DND-41 (cell line): Measurements from ENCODE around the gene TPP2.

ENCODE experiments used
- ATAC-seq: fragments of 200-7000 bp; cut with Tn5 transposase; 3 replicates; pipeline ENCODE4 v1.9.1; 2021; ENCODE audit warnings: low read depth; ENCODE audit not compliant: insufficient read depth
- DNase-seq: peaks from one replicate; pipeline ENCODE4 v3.0.0-alpha.2; 2020
- H2AFZ ChIP-seq: 2 replicates; pipeline ENCODE4 v1.6.0; 2012; ENCODE audit warnings: low read depth, low read length
- H3K27ac ChIP-seq: 2 replicates; pipeline ENCODE4 v1.5.1; 2012; ENCODE audit warnings: low read length, inconsistent platforms
- H3K27me3 ChIP-seq: fragments of 200-600 bp; sonication (generic); 2 replicates; pipeline ENCODE4 v1.6.0; 2012; ENCODE audit warnings: low read length, mild to moderate bottlenecking, inconsistent platforms; ENCODE audit not compliant: insufficient read depth, poor library complexity
- H3K36me3 ChIP-seq: 2 replicates; pipeline ENCODE4 v1.5.1; 2012; ENCODE audit warnings: low read length, inconsistent platforms; ENCODE audit not compliant: insufficient read depth
- H3K4me1 ChIP-seq: 2 replicates; pipeline ENCODE4 v1.5.1; 2012; ENCODE audit warnings: mild to moderate bottlenecking, low read length; ENCODE audit not compliant: insufficient read depth
- H3K4me2 ChIP-seq: 2 replicates; pipeline ENCODE4 v1.6.0; 2012; ENCODE audit warnings: mild to moderate bottlenecking, moderate library complexity, low read length, inconsistent platforms; ENCODE audit not compliant: insufficient read depth
- H3K4me3 ChIP-seq, 2 experiments: fragments of 200-600 bp in 1 of 2; shearing (Covaris generic) in 1 of 2; 2 replicates each; pipeline ENCODE4 v1.5.1; 2012 to 2016; ENCODE audit warnings: inconsistent platforms in 2 of 2, low read length in 2 of 2, mild to moderate bottlenecking in 2 of 2, low read depth in 1 of 2, moderate library complexity in 1 of 2
- H3K79me2 ChIP-seq: 2 replicates; pipeline ENCODE4 v1.6.0; 2012; ENCODE audit warnings: low read length, inconsistent platforms; ENCODE audit not compliant: insufficient read depth
- H3K9ac ChIP-seq: 2 replicates; pipeline ENCODE4 v1.6.0; 2012; ENCODE audit warnings: low read depth, mild to moderate bottlenecking, inconsistent platforms, low read length, moderate library complexity
- H3K9me3 ChIP-seq: 2 replicates; pipeline ENCODE4 v1.5.1; 2012; ENCODE audit warnings: low read length, moderate library complexity, mild to moderate bottlenecking, inconsistent platforms; ENCODE audit not compliant: insufficient read depth, severe bottlenecking
- H4K20me1 ChIP-seq: 2 replicates; pipeline ENCODE4 v1.6.0; 2012; ENCODE audit warnings: low read length; ENCODE audit not compliant: insufficient read depth
- EZH2 ChIP-seq: IDR thresholded peaks from 3 replicates; pipeline ENCODE4 v1.6.1; 2012; ENCODE audit warnings: borderline replicate concordance, low read depth, mild to moderate bottlenecking, moderate library complexity, low read length, inconsistent platforms; ENCODE audit not compliant: severe bottlenecking
- TF ChIP-seq, protein P1 (sequence below): IDR thresholded peaks from 2 replicates; pipeline ENCODE4 v1.5.1; 2012; ENCODE audit warnings: borderline replicate concordance, low read length, moderate library complexity, mild to moderate bottlenecking; ENCODE audit not compliant: poor library complexity, severe bottlenecking; ENCODE audit errors: extremely low read depth

The TPP2 gene

DNA sequence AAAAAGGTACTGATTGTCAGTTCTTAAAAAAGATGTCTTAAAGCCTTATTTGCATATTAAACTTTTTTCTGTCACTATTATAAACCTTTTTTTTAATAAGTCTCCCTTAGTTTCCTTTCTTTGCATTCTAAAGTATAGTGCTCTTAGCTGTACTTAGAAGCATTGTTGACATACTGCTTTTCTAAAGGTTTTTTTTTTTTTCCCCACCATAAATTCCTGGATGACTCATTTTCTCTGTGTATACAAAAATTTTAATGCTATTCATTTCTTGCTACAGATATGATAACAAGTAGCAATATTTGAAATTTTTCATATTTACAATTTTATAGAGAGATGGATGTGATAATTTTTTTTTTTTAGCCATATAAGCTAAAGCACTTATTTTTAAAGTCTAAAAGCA, 54.6 kb downstream of the TPP2 start:
- DNase-seq (no peak), ATAC-seq (no peak)
- no peak overlapping the region for H3K27ac ChIP-seq
- no peak overlapping the region for H3K4me3 ChIP-seq
- H3K4me2 ChIP-seq: no peak overlapping the region
- H3K9ac ChIP-seq: no peak overlapping the region
- H4K20me1 ChIP-seq: no peaks in the 10 kb centered on the region
- H3K4me1 ChIP-seq: no peaks in the 10 kb centered on the region
- peaks cover 88% of the 10 kb centered on the region for H3K36me3 ChIP-seq
- no peak overlapping the region for H2AFZ ChIP-seq
- TF ChIP-seq, protein P1, sequence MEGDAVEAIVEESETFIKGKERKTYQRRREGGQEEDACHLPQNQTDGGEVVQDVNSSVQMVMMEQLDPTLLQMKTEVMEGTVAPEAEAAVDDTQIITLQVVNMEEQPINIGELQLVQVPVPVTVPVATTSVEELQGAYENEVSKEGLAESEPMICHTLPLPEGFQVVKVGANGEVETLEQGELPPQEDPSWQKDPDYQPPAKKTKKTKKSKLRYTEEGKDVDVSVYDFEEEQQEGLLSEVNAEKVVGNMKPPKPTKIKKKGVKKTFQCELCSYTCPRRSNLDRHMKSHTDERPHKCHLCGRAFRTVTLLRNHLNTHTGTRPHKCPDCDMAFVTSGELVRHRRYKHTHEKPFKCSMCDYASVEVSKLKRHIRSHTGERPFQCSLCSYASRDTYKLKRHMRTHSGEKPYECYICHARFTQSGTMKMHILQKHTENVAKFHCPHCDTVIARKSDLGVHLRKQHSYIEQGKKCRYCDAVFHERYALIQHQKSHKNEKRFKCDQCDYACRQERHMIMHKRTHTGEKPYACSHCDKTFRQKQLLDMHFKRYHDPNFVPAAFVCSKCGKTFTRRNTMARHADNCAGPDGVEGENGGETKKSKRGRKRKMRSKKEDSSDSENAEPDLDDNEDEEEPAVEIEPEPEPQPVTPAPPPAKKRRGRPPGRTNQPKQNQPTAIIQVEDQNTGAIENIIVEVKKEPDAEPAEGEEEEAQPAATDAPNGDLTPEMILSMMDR: no peak
- no peak for TF ChIP-seq EZH2
- H3K79me2 ChIP-seq: no peaks in the 10 kb centered on the region
- H3K27me3 ChIP-seq: no peaks in the 10 kb centered on the region
- no peaks in the 10 kb centered on the region for H3K9me3 ChIP-seq

- DNase-seq (no peak), ATAC-seq (no peak)
- Histone ChIP-seq H3K4me2 (no peak overlapping the region), H3K9ac (no peak overlapping the region), H3K4me3 (no peak overlapping the region), H3K27ac (no peak overlapping the region), H3K4me1 (no peaks in the 10 kb centered on the region), H2AFZ (no peak overlapping the region), H4K20me1 (no peaks in the 10 kb centered on the region), H3K79me2 (no peaks in the 10 kb centered on the region), H3K9me3 (no peaks in the 10 kb centered on the region), H3K36me3 (peaks cover 89% of the 10 kb centered on the region), H3K27me3 (no peaks in the 10 kb centered on the region)
- TF ChIP-seq, protein P1: no peak
- TF ChIP-seq EZH2: no peak
Observed at GRCh38 chr13:102651892-102652291, 55.1 kb downstream of the TPP2 start.

- Histone ChIP-seq H4K20me1 (no peaks in the 10 kb centered on the region), H3K79me2 (no peaks in the 10 kb centered on the region), H3K36me3 (peaks cover 87% of the 10 kb centered on the region), H2AFZ (no peak overlapping the region), H3K4me1 (no peaks in the 10 kb centered on the region), H3K4me3 (no peak overlapping the region), H3K9ac (no peak overlapping the region), H3K27ac (no peak overlapping the region), H3K27me3 (no peaks in the 10 kb centered on the region), H3K4me2 (no peak overlapping the region), H3K9me3 (no peaks in the 10 kb centered on the region)
- ATAC-seq (no peak), DNase-seq (no peak)
- TF ChIP-seq, protein P1: no peak
- no peak for TF ChIP-seq EZH2
Observed at GRCh38 chr13:102654756-102655155, 58.0 kb downstream of the TPP2 start.

- H3K79me2 ChIP-seq: no peaks in the 10 kb centered on the region
- H3K27ac ChIP-seq: no peak overlapping the region
- no peaks in the 10 kb centered on the region for H4K20me1 ChIP-seq
- H3K36me3 ChIP-seq: peaks cover 80% of the 10 kb centered on the region
- DNase-seq (no peak), ATAC-seq (no peak)
- H3K4me2 ChIP-seq: no peak overlapping the region
- no peak overlapping the region for H3K4me3 ChIP-seq
- no peak for TF ChIP-seq EZH2
- TF ChIP-seq, protein P1: peak; percentile 31
- H3K9ac ChIP-seq: no peak overlapping the region
- no peaks in the 10 kb centered on the region for H3K9me3 ChIP-seq
- no peaks in the 10 kb centered on the region for H3K4me1 ChIP-seq
- H2AFZ ChIP-seq: no peak overlapping the region
- no peaks in the 10 kb centered on the region for H3K27me3 ChIP-seq
Observed at GRCh38 chr13:102657630-102658029, 60.8 kb downstream of the TPP2 start.
